ENCODE measurements around the gene DTNBP1. TPM values are rescaled to one million over a fixed set of nuclear protein-coding genes. Genes with fewer than 3 reads are reported as not detected.

The DTNBP1 gene
- total RNA-seq, 4 donors from 2014 or later: 5.2 to 14.7 (median 7.5) TPM

- Histone ChIP-seq H3K36me3 (peaks cover 10 to 95% (median 17%) of the 10 kb centered on the region in 3 donors), H3K27ac (no peak overlapping the region), H3K27me3 (no peaks in the 10 kb centered on the region), H3K4me3 (no peak overlapping the region), H3K4me1 (peaks cover 6 to 20% (median 10%) of the 10 kb centered on the region in 3 donors), H3K9me3 (no peaks in the 10 kb centered on the region)
- intact Hi-C loops (cut with DNase I): no loop called here
- WGBS, 2 donors: 69 to 90% methylated on average over 4 to 5 of the region's 13 CpGs
- no peak for DNase-seq
- TF ChIP-seq CTCF (IDR thresholded peaks at IDR 0.05): no peak
- no peak for TF ChIP-seq POLR2A (IDR thresholded peaks at IDR 0.05)
Observed at GRCh38 chr6:15509335-15509933, 153.4 kb downstream of the DTNBP1 start.

DNA sequence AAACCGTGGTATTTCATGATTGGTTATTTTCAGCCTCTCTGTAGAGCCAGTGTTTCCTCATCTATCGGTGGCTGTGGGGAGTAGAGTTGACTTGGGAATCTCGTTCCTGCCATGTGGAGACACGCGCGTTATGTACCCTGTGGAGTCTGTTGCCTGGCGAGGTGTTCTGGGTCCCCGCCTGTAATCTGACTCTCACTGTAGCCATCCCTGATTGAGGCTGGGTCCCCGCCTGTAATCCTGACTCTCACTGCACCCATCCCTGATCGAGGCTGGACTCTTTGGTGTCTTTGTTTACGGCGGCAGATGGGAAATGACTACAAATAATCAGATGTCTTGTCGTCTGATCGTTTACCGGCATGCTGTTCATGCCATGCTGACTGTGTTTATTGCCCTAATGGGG, 153.9 kb downstream of the DTNBP1 start:
- Histone ChIP-seq H3K27ac (no peak overlapping the region), H3K9me3 (no peaks in the 10 kb centered on the region), H3K36me3 (peaks cover 10 to 95% (median 17%) of the 10 kb centered on the region in 3 donors), H3K4me3 (no peak overlapping the region), H3K4me1 (peaks cover 10 to 25% (median 10%) of the 10 kb centered on the region in 3 donors), H3K27me3 (no peaks in the 10 kb centered on the region)
- no peak for TF ChIP-seq CTCF (IDR thresholded peaks at IDR 0.05)
- TF ChIP-seq POLR2A (IDR thresholded peaks at IDR 0.05): no peak
- DNase-seq: no peak
- intact Hi-C loops (cut with DNase I): no loop called here
- WGBS, 2 donors: 90% methylated on average over 15 of the region's 15 CpGs

DNA sequence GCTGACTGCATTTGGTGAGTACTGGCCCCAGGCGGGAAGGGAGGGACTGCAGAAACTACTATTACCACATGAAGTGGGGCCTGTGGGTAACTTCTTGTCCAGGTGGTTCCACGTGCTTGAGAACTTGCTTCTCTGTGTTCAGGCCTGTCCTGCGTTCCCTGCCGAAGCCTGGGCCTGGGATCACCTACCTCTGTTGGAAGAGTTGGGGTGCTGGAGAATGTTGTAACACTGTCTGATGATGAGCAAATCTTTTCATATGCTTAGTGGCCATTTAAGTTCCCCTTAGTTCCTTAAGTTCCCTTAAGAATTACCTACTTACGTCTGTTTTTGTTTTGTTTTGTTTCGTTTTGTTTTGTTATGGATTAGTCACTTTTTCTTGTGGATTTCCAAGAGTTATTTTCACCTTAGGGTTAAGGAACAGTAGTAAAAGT, 154.4 kb downstream of the DTNBP1 start:
- peaks cover 8 to 95% (median 16%) of the 10 kb centered on the region in 3 donors for H3K36me3 ChIP-seq
- no peak for DNase-seq
- H3K27ac ChIP-seq: no peak overlapping the region
- H3K27me3 ChIP-seq: no peaks in the 10 kb centered on the region
- H3K4me3 ChIP-seq: no peak overlapping the region
- TF ChIP-seq CTCF (IDR thresholded peaks at IDR 0.05) (no peak), POLR2A (IDR thresholded peaks at IDR 0.05) (no peak)
- H3K9me3 ChIP-seq: no peaks in the 10 kb centered on the region
- 77 to 81% methylated on average over 3 to 5 of the region's 6 CpGs for WGBS, 2 donors
- intact Hi-C loops (cut with DNase I): no loop called here
- peaks cover 10 to 29% (median 10%) of the 10 kb centered on the region in 3 donors for H3K4me1 ChIP-seq

GRCh38 chr6:15507746-15508145, 155.1 kb downstream of the DTNBP1 start:
- Histone ChIP-seq H3K27me3 (no peaks in the 10 kb centered on the region), H3K4me1 (peaks cover 10 to 35% (median 10%) of the 10 kb centered on the region in 3 donors), H3K36me3 (peaks cover under 1 to 95% (median 12%) of the 10 kb centered on the region in 3 donors), H3K9me3 (no peaks in the 10 kb centered on the region), H3K4me3 (no peak overlapping the region), H3K27ac (no peak overlapping the region)
- TF ChIP-seq POLR2A (IDR thresholded peaks at IDR 0.05) (no peak), CTCF (IDR thresholded peaks at IDR 0.05) (no peak)
- 75 to 83% methylated on average over 5 to 9 of the region's 14 CpGs for WGBS, 2 donors
- no peak for DNase-seq
- intact Hi-C loops (cut with DNase I): no loop called here

DNA sequence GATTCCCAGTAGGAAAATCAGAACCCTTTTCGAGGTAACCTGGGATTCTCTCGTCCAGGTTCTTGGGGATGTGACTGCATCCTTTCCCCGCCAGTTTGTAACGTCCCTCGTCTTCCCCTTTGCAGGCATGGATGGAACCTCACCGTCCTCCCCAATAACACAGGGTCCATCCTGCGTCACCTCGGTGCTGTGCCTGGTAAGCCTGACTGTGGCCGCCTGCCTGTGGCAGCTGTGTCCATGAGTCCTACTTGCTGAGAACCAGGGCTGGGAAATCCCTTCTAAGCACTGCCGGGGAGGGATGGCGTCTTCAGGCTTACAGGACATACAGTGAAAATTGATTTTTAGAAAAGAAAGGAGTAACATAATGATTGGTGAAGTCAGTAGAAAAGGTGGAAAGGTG, 155.6 kb downstream of the DTNBP1 start:
- no peak for DNase-seq
- H3K27ac ChIP-seq: no peak overlapping the region
- no peaks in the 10 kb centered on the region for H3K9me3 ChIP-seq
- intact Hi-C loops (cut with DNase I): no loop called here
- no peak for TF ChIP-seq POLR2A (IDR thresholded peaks at IDR 0.05)
- no peaks in the 10 kb centered on the region for H3K27me3 ChIP-seq
- no peak overlapping the region for H3K4me3 ChIP-seq
- H3K4me1 ChIP-seq: peaks cover 10 to 40% (median 10%) of the 10 kb centered on the region in 3 donors
- 95 to 100% methylated on average over 5 to 11 of the region's 11 CpGs for WGBS, 2 donors
- peaks cover 0 to 95% (median 12%) of the 10 kb centered on the region in 3 donors for H3K36me3 ChIP-seq

All from esophagus squamous epithelium (tissue), 5 donors.